Measurements from ENCODE around the gene A4GALT.
"Not testable (repeated sequence)": the region's sequence is repeated elsewhere in the genome, so short reads cannot be mapped to it uniquely, and the experiment has no call there.

The A4GALT gene, protein sequence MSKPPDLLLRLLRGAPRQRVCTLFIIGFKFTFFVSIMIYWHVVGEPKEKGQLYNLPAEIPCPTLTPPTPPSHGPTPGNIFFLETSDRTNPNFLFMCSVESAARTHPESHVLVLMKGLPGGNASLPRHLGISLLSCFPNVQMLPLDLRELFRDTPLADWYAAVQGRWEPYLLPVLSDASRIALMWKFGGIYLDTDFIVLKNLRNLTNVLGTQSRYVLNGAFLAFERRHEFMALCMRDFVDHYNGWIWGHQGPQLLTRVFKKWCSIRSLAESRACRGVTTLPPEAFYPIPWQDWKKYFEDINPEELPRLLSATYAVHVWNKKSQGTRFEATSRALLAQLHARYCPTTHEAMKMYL

DNA sequence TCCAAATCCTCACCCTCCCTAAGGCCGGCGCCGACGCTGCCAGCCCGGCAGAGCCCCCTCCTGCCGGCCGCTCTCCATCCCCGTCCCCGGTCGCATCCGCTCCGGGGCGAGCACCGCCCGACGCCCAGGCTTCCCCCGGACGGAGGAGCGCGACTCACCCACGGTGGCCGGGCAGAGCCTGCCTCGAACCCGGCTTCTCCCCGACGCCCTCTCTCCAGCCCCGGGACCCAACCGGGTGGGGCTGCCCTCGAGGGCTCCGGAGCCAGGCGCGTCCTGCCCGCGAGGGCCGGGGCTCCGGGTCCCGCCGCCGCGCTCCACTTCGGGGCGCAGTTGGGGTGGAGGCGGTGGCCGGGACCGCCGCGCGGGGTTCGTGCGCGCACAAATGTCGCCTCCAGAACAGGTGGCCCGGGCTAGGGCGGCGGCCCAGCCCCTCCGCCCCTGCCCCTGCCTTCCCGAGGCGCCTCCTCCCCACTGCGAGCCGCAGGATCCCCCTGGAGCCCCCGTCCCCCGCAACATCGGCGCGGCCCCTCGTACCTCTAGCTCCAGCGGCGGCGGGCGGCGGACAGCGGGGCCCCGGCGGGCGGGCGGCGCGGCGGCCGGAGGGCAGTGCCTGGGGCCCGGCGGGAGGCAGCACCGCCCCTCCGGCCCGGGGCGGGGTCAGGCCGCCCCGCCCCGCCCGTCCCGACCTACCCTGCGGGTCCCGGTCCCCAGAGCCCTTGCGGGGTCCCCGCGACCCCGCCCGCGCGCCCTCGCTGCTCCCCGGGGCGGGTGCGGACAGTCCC, at the start of gene A4GALT:
TSS of gene A4GALT (minus strand) at position 608 of the 782 bp plus-strand sequence. CDS start 26,919 bp downstream, outside the sequence.
- H3K27me3 Mint-ChIP-seq: peaks cover 53% of the 10 kb centered on the region
- peak within 1 kb of the TSS; percentile 77 for H3K4me3 Mint-ChIP-seq
- no peaks in the 10 kb centered on the region for H3K9me3 Mint-ChIP-seq
- peak within 1 kb of the TSS; percentile 64 for H3K27ac Mint-ChIP-seq
- H3K4me1 Mint-ChIP-seq: peaks cover 55% of the 10 kb centered on the region
- peak; percentile 45 for ATAC-seq
- no peaks in the 10 kb centered on the region for H3K36me3 Mint-ChIP-seq

GRCh38 chr22:42770448-42770726, 49.7 kb upstream of the A4GALT start:
- Mint-ChIP-seq H3K9me3 (no peaks in the 10 kb centered on the region), H3K4me1 (peaks cover 71% of the 10 kb centered on the region), H3K36me3 (no peaks in the 10 kb centered on the region), H3K27me3 (no peaks in the 10 kb centered on the region), H3K27ac (peak overlapping the region; percentile 89), H3K4me3 (peak overlapping the region; percentile 61)
- no peak for ATAC-seq

DNA sequence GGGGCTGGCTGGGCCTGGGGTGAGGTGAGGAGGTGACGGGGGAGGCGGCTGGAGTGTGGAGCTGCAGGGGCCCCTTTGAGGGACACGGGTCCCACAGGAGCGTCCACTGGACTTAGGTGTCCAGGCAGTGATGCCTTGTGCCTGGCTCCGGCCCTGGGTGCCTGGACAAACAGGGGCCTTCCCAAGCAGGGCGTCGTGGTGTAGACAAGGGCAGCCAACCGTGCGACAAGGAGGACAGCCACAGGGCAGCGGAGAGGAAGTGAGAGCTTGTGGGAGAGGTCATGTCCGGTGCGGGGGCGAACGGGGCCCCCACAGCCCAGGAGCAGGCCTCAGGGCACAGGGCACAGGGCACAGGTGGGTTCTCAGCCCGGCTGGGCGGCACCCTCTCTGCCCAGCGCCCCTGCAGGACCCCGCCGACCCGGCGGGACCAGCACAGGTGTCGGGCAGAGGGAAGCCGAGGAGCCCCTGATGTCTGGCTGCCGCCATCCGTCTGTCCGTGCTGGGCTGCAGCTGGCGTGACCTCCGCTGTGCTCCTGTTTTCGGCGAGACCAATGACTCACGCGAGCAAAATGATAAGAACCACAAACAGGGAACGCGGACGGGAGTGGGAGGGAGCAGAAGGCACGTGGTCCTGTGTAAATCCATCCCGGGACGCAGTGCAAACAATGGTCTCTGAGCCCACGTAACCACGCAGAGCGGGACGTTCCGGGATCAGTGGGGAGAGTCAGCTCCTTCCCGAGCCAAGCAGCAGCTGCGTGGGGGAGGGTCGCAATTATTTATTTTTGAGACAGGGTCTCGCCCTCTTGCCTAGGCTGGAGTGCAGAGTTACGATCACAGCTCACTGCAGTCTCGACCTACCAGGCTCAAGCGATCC, 49.1 kb upstream of the A4GALT start:
- peaks cover 77% of the 10 kb centered on the region for H3K4me1 Mint-ChIP-seq
- H3K9me3 Mint-ChIP-seq: no peaks in the 10 kb centered on the region
- peak overlapping the region; percentile 89 for H3K27ac Mint-ChIP-seq
- no peaks in the 10 kb centered on the region for H3K36me3 Mint-ChIP-seq
- no peaks in the 10 kb centered on the region for H3K27me3 Mint-ChIP-seq
- peak overlapping the region; percentile 61 for H3K4me3 Mint-ChIP-seq
- peak; percentile 93 for ATAC-seq

DNA sequence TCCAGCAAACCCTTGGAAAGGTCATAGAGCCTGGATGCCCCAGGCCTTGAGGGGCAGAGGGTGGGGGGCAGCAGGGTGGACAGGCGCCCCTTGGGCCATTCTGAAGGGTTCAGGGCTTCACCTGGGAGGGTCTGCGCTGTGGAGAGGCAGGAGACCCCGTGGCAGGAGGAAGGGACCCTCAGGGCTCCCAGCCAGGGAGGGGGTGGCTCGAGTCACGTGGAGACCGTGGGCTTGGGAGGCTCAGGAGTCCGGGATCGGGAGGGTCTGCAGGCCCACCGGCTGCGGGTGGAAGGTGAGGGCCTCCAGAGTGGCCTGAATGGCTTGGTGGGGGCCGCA, 48.5 kb upstream of the A4GALT start:
- Mint-ChIP-seq H3K4me3 (peak overlapping the region; percentile 61), H3K36me3 (no peaks in the 10 kb centered on the region), H3K4me1 (peaks cover 83% of the 10 kb centered on the region), H3K27ac (peak overlapping the region; percentile 89), H3K9me3 (no peaks in the 10 kb centered on the region), H3K27me3 (no peaks in the 10 kb centered on the region)
- ATAC-seq: peak; percentile 0

- ATAC-seq: no peak
- H3K27me3 Mint-ChIP-seq: no peaks in the 10 kb centered on the region
- peak overlapping the region; percentile 30 for H3K4me3 Mint-ChIP-seq
- H3K27ac Mint-ChIP-seq: peak overlapping the region; percentile 89
- H3K4me1 Mint-ChIP-seq: peaks cover 87% of the 10 kb centered on the region
- no peaks in the 10 kb centered on the region for H3K9me3 Mint-ChIP-seq
- H3K36me3 Mint-ChIP-seq: no peaks in the 10 kb centered on the region
These were observed 47.8 kb upstream of the A4GALT start for GRCh38 chr22:42768385-42769035.

- Mint-ChIP-seq H3K4me3 (peak overlapping the region; percentile 24), H3K27ac (peak overlapping the region; percentile 11), H3K36me3 (no peaks in the 10 kb centered on the region), H3K9me3 (no peaks in the 10 kb centered on the region), H3K4me1 (peaks cover 76% of the 10 kb centered on the region), H3K27me3 (no peaks in the 10 kb centered on the region)
- no peak for ATAC-seq
These were observed 46.2 kb upstream of the A4GALT start for GRCh38 chr22:42766860-42767259.

GRCh38 chr22:42764895-42765363, 44.3 kb upstream of the A4GALT start:
- Mint-ChIP-seq H3K9me3 (no peaks in the 10 kb centered on the region), H3K27me3 (peaks cover 3% of the 10 kb centered on the region)

DNA sequence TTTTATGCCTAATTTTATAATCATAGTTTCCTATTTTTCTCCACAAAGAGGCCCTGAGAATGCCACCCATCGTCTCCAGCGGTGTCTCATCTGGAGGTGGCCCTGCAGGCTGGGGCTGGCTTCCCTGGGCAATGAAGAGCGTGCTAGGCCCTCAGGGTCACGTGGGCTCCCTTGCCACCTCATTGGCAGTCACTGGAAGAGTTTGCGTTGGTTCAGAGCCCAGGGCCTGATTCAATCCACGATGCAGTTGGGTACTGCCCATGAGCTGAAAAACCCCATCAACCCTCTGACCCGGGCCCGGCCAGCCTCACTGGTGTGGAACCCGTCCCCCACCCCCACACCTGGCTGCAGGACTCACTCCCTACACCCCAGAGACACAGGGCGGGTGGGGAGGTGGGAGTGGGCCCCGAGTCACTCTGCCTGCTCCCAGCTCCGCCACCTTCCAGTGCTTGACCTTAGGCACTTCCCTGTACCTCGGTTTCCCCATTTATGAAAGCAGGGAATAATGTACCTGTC, 43.4 kb upstream of the A4GALT start:
- no peak for ATAC-seq
- Mint-ChIP-seq H3K4me3 (no peak overlapping the region), H3K9me3 (no peaks in the 10 kb centered on the region), H3K36me3 (no peaks in the 10 kb centered on the region), H3K4me1 (peaks cover 62% of the 10 kb centered on the region), H3K27ac (peak overlapping the region; percentile 91), H3K27me3 (peaks cover 10% of the 10 kb centered on the region)

More at GRCh38 chr22:42764895-42765363, 44.3 kb upstream of the A4GALT start:
- ATAC-seq: peak; percentile 58
- H3K36me3 Mint-ChIP-seq: no peaks in the 10 kb centered on the region
- peak overlapping the region; percentile 55 for H3K4me3 Mint-ChIP-seq
- peaks cover 71% of the 10 kb centered on the region for H3K4me1 Mint-ChIP-seq
- peak overlapping the region; percentile 91 for H3K27ac Mint-ChIP-seq

DNA sequence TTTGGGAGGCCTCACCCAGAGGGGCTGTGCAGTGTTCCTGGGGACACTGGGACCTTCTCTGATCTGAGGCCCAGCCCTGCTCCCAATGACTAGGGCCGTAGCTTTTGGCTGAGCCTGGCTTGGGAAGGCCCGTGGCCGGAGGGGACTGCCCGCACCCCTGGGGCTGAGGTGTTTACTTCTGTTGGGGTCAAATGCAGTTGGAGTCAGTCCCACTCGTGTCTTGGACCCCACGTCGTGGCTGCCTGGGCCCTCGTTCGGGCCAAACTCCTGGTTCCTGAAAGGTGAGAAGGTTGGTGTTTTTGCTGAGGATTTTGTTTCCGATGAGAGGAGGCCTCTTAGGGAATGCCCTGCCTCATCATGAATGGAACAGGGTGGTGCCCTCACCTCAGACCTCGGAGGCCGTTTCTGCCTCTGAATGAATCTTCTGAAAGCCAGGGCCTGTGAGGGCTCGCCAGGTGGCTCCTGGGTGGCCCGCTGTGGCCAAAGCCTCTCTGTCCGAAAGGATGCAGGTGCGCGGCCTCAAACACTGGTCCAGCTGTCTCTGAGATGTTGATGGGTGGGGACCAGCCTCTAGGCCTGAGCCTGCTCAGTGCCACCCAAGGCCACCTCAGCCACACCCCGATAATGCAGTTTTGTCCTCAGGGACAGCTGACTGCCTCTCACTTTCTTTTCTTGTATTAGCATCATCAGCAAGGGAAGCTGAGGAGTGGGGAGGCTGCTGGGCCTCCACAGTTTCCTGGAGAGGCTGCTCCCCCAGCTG, 40.3 kb upstream of the A4GALT start:
- no peaks in the 10 kb centered on the region for H3K9me3 Mint-ChIP-seq
- H3K4me3 Mint-ChIP-seq: no peak overlapping the region
- peaks cover 51% of the 10 kb centered on the region for H3K4me1 Mint-ChIP-seq
- peaks cover 25% of the 10 kb centered on the region for H3K27me3 Mint-ChIP-seq
- H3K36me3 Mint-ChIP-seq: no peaks in the 10 kb centered on the region
- peak; percentile 78 for ATAC-seq
- peak overlapping the region; percentile 70 for H3K27ac Mint-ChIP-seq

DNA sequence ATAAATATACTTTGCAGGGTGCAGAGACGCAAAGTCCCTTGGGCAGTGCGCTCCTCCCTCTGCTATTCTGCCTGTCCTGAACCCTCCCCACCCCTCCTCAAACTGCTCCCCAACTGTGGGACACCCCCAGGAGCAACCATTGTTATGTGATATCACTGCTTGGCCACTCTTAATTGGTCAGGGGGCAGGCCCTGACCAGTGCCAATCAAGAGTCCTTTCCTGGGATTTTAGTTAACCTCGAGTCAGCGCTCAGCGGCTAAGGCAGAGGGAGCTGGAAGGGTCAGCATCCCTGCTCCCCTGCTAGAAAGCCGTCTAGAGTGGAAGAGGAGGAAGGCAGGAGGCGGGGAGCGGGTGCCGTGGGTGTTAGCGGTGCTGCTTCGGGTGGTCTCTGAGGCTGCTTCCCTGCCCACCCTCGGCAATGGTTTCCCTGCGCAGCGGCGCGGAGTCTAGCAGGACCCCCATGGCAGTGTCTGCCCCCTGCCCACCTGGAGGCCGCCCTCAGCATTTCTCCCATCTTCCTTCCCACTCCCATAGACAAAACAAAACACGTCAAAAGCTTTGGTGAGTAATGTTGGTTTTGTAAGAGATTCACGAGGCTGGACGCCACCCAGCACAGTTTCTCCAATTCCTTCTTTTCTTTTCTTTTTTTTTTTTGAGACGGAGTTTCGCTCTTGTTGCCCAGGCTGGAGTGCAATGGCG, 38.4 kb upstream of the A4GALT start:
- Mint-ChIP-seq H3K9me3 (no peaks in the 10 kb centered on the region), H3K4me3 (no peak overlapping the region), H3K36me3 (no peaks in the 10 kb centered on the region), H3K27me3 (peaks cover 25% of the 10 kb centered on the region), H3K4me1 (peaks cover 33% of the 10 kb centered on the region), H3K27ac (no peak overlapping the region)
- no peak for ATAC-seq

- not testable (repeated sequence) for H3K36me3 Mint-ChIP-seq, H3K9me3 Mint-ChIP-seq, H3K27ac Mint-ChIP-seq, ATAC-seq, H3K4me3 Mint-ChIP-seq
- Mint-ChIP-seq H3K27me3 (peaks cover 35% of the 10 kb centered on the region), H3K4me1 (peaks cover 30% of the 10 kb centered on the region)
These were observed 34.9 kb upstream of the A4GALT start for GRCh38 chr22:42755553-42755952.

DNA sequence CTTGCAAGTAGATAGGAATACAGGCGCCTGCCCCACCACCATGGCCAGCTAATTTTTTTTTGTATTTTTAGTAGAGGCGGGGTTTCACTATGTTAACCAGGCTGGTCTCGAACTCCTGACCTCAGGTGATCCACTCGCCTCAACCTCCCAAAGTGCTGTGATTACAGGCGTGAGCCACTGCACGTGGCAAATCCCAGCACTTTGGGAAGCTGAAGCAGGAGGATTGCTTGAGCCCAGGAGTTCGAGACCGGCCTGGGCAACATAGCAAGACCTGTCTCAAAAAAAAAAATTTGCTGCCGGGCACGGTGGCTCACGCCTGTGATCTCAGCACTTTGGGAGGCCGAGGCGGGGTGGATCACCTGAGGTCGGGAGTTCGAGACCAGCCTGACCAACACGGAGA, 34.5 kb upstream of the A4GALT start:
- peaks cover 29% of the 10 kb centered on the region for H3K4me1 Mint-ChIP-seq
- not testable (repeated sequence) for H3K4me3 Mint-ChIP-seq, H3K36me3 Mint-ChIP-seq, H3K27ac Mint-ChIP-seq, H3K9me3 Mint-ChIP-seq, ATAC-seq
- peaks cover 34% of the 10 kb centered on the region for H3K27me3 Mint-ChIP-seq

DNA sequence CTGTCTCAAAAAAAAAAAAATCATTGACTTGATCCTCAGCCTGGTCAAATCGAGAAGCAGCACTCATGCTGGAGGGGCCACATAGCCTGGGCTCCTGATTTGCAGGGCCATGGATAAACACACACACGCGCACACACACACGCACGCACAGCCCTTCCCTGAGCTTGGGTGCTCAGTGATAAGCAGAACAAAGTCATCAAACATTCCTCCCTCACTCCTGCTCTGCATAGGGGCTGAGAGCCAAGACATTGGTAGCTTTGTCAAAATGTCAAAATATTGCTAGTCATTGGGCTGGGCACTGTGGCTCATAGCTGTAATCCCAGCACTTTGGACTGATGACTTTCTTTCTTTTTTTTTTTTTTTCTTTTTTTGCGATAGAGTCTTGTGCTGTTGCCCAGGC, 34.0 kb upstream of the A4GALT start:
- ATAC-seq: no peak
- no peaks in the 10 kb centered on the region for H3K36me3 Mint-ChIP-seq
- peaks cover 29% of the 10 kb centered on the region for H3K4me1 Mint-ChIP-seq
- H3K4me3 Mint-ChIP-seq: no peak overlapping the region
- H3K27ac Mint-ChIP-seq: no peak overlapping the region
- peaks cover 29% of the 10 kb centered on the region for H3K27me3 Mint-ChIP-seq
- H3K9me3 Mint-ChIP-seq: no peaks in the 10 kb centered on the region
